GM12878 (cell line): ENCODE measurements around the gene ATP10A. TPM values are rescaled to one million over a fixed set of nuclear protein-coding genes. Genes with fewer than 3 reads are reported as not detected.

ENCODE experiments used
- ATAC-seq: fragments of 200-7000 bp; cut with Tn5 transposase; 3 replicates; pipeline ENCODE4 v1.9.1; 2020; ENCODE audit warnings: mild to moderate bottlenecking, moderate library complexity
- BruUV-seq: library from RNA; stranded (reverse); fragments of 400-500 nt; replicated peaks from 2 replicates; lab custom pipeline; 2021; lab: Mats Ljungman, UMichigan
- CTCF ChIA-PET: fragments of 300-600 bp; sonication (Branson Sonifier 250); formaldehyde crosslinking; extraction: SDS; loops from one replicate; lab custom pipeline; 2021; ENCODE audit warnings: inconsistent platforms; lab: Yijun Ruan, JAX
- POLR2A ChIA-PET: fragments of 350-600 bp; formaldehyde crosslinking; extraction: SDS; loops from one replicate; lab custom pipeline; 2021; ENCODE audit warnings: inconsistent platforms; lab: Charles Lee
- RAD21 ChIA-PET: fragments of 300-600 bp; sonication (Branson Sonifier 250); formaldehyde crosslinking; loops from one replicate; lab custom pipeline; 2023; ENCODE audit warnings: antibody characterized with exemption; ENCODE audit not compliant: unreplicated experiment; lab: Charles Lee
- SMC1A ChIA-PET: fragments of 300-600 bp; sonication (Branson Sonifier 250); formaldehyde crosslinking; loops from one replicate; lab custom pipeline; 2023; ENCODE audit not compliant: unreplicated experiment, uncharacterized antibody; lab: Charles Lee
- DNase-seq: peaks from one replicate; pipeline ENCODE4 v3.0.0-alpha.2; 2011; ENCODE audit warnings: low read depth, low spot score
- FAIRE-seq: peaks from 3 replicates; lab custom pipeline; 2011; peaks lifted over from hg19 to GRCh38; lab: Jason Lieb, UNC
- H2AFZ ChIP-seq: 2 replicates; pipeline ENCODE4 v1.6.0; 2011; ENCODE audit warnings: low read depth, low read length, control low read depth; ENCODE audit not compliant: control insufficient read depth
- H3K27ac ChIP-seq: 2 replicates; pipeline ENCODE4 v1.5.1; 2011; ENCODE audit warnings: control low read depth; ENCODE audit not compliant: control insufficient read depth, insufficient read depth
- H3K27me3 ChIP-seq, 2 experiments: replicated peaks in 1 of 2; 2 replicates each; pipeline versions ENCODE4 v1.6.0 to v1.6.1; 2011; ENCODE audit warnings: low read length in 1 of 2; ENCODE audit not compliant: control insufficient read depth in 2 of 2, insufficient read depth in 2 of 2
- H3K36me3 ChIP-seq, 2 experiments: 2 replicates each; pipeline ENCODE4 v1.5.1; 2011; ENCODE audit warnings: low read length in 1 of 2; ENCODE audit not compliant: control insufficient read depth in 2 of 2, insufficient read depth in 2 of 2
- H3K4me1 ChIP-seq: 2 replicates; pipeline ENCODE4 v1.6.1; 2011; ENCODE audit warnings: mild to moderate bottlenecking, low read length, moderate library complexity, mixed read lengths; ENCODE audit not compliant: control insufficient read depth, insufficient read depth
- H3K4me2 ChIP-seq: 2 replicates; pipeline ENCODE4 v1.6.0; 2011; ENCODE audit warnings: control low read depth; ENCODE audit not compliant: control insufficient read depth, insufficient read depth
- H3K4me3 ChIP-seq: fragments of 200-600 bp; sonication (generic); 2 replicates; pipeline ENCODE4 v1.5.1; 2016
- H3K79me2 ChIP-seq: 2 replicates; pipeline ENCODE4 v1.6.0; 2011; ENCODE audit warnings: low read length; ENCODE audit not compliant: control insufficient read depth, insufficient read depth
- H3K9ac ChIP-seq: 2 replicates; pipeline ENCODE4 v1.8.0; 2011; ENCODE audit warnings: low read length, control low read depth, mixed read lengths; ENCODE audit not compliant: control insufficient read depth, insufficient read depth
- H3K9me3 ChIP-seq: replicated peaks from 3 replicates; pipeline ENCODE4 v1.5.1; 2011; ENCODE audit warnings: mild to moderate bottlenecking, low read length; ENCODE audit not compliant: control insufficient read depth, insufficient read depth
- H4K20me1 ChIP-seq: 2 replicates; pipeline ENCODE4 v1.6.0; 2011; ENCODE audit not compliant: control insufficient read depth, insufficient read depth
- ATF2 ChIP-seq: IDR thresholded peaks from 2 replicates; pipeline ENCODE4 v1.6.1; 2012; ENCODE audit warnings: low read length, inconsistent platforms
- BCL11A ChIP-seq: IDR thresholded peaks from 2 replicates; pipeline ENCODE4 v1.6.1; 2011; ENCODE audit warnings: low read depth, low read length
- BCL3 ChIP-seq: IDR thresholded peaks from 2 replicates; pipeline ENCODE4 v1.6.1; 2011; ENCODE audit warnings: borderline replicate concordance, low read depth, mild to moderate bottlenecking, moderate library complexity, low read length; ENCODE audit not compliant: insufficient read depth, poor library complexity, severe bottlenecking
- BCLAF1 ChIP-seq: fragments of 450-650 bp; IDR thresholded peaks from 2 replicates; pipeline ENCODE4 v1.6.1; 2017; ENCODE audit warnings: antibody characterized with exemption, mild to moderate bottlenecking, moderate library complexity
- CBX5 ChIP-seq: sonication (generic); IDR thresholded peaks from 2 replicates; pipeline ENCODE4 v1.6.1; 2016; ENCODE audit warnings: low read depth, moderate library complexity, mild to moderate bottlenecking, inconsistent platforms
- CHD2 ChIP-seq: IDR thresholded peaks from 2 replicates; pipeline ENCODE4 v1.6.1; 2011; ENCODE audit warnings: low read depth, low read length, improper control_type of control experiment, borderline replicate concordance
- CREM ChIP-seq: IDR thresholded peaks from 2 replicates; pipeline ENCODE4 v1.6.1; 2014; ENCODE audit warnings: antibody characterized with exemption, low read depth
- DPF2 ChIP-seq: fragments of 450-650 bp; IDR thresholded peaks from 2 replicates; pipeline ENCODE4 v1.6.1; 2017; ENCODE audit warnings: mild to moderate bottlenecking
- EGR1 ChIP-seq, 2 experiments: IDR thresholded peaks; 1 replicate in 1 of 2; 2 replicates in 1 of 2; pipeline ENCODE4 v1.6.1; 2011 to 2012; ENCODE audit warnings: low read depth in 2 of 2, low read length in 2 of 2, borderline replicate concordance in 1 of 2, mild to moderate bottlenecking in 1 of 2, moderate library complexity in 1 of 2
- ESRRA ChIP-seq: IDR thresholded peaks from 2 replicates; pipeline ENCODE4 v1.6.1; 2012; ENCODE audit warnings: mild to moderate bottlenecking, low read length, improper control_type of control experiment
- IKZF2 ChIP-seq, 2 experiments: fragments of 450-650 bp; IDR thresholded peaks; 2 replicates each; pipeline ENCODE4 v1.6.1; 2017; ENCODE audit warnings: mild to moderate bottlenecking in 2 of 2, moderate library complexity in 2 of 2
- NBN ChIP-seq: fragments of 450-650 bp; IDR thresholded peaks from 2 replicates; pipeline ENCODE4 v1.6.1; 2016
- PBX3 ChIP-seq: IDR thresholded peaks from 2 replicates; pipeline ENCODE4 v1.6.1; 2011; ENCODE audit warnings: mild to moderate bottlenecking, low read depth, low read length, moderate library complexity; ENCODE audit not compliant: insufficient replicate concordance
- RBBP5 ChIP-seq: fragments of 200-600 bp; sonication (generic); conservative IDR thresholded peaks from 2 replicates; pipeline ENCODE4 v1.6.1; 2016
- SIN3A ChIP-seq: IDR thresholded peaks from 2 replicates; pipeline ENCODE4 v1.6.1; 2012; ENCODE audit warnings: low read depth, low read length, improper control_type of control experiment
- SKIL ChIP-seq: fragments of 450-650 bp; IDR thresholded peaks from 2 replicates; pipeline ENCODE4 v1.6.1; 2017; ENCODE audit warnings: mild to moderate bottlenecking, low read depth, inconsistent platforms; ENCODE audit not compliant: poor library complexity, severe bottlenecking
- WRNIP1 ChIP-seq: IDR thresholded peaks from 2 replicates; pipeline ENCODE4 v1.6.1; 2011; ENCODE audit warnings: low read depth, low read length, improper control_type of control experiment, borderline replicate concordance
- WGBS: methylation state at CpG from one replicate; pipeline ENCODE4 v1.1.6; 2016; ENCODE audit warnings: low lambda C conversion rate; ENCODE audit not compliant: insufficient replicate concordance, insufficient coverage; ENCODE audit errors: missing lambda C conversion rate; 5-methylcytosine and 5-hydroxymethylcytosine counted together
- in situ Hi-C: fragments of 300-500 bp; cut with MboI; formaldehyde crosslinking; loops from 9 replicates; pipeline ENCODE4 v1.14.3; 2018; ENCODE audit warnings: mixed read lengths
- intact Hi-C: fragments of 100-400 bp; cut with micrococcal nuclease; formaldehyde crosslinking; loops from one replicate; pipeline ENCODE4 v1.14.2; 2022; ENCODE audit not compliant: unreplicated experiment
- polyA plus RNA-seq, 11 experiments: library from polyadenylated mRNA; depleted of rRNA in 4 of 11; unstranded in 6 of 11; stranded (reverse) in 5 of 11; fragments of >200 nt; fragmentation: Nextera tagmentation in 4 of 11; fragmentation: Illumina TruSeq in 1 of 11; extraction: Ambion mirVana in 4 of 11; extraction: Trizol in 1 of 11; gene quantifications; 1 replicate in 1 of 11; 2 replicates in 10 of 11; pipeline versions ENCODE4 v1.2.1 to v1.2.3, GENCODE V29; 2011 to 2016; ENCODE audit warnings: inconsistent platforms in 2 of 11, missing spikeins in 2 of 11, low read depth in 1 of 11
- total RNA-seq, 4 experiments: library from RNA; depleted of rRNA in 3 of 4; stranded (reverse); fragments of >200 nt in 3 of 4; fragmentation: Illumina TruSeq in 1 of 4; extraction: Trizol in 1 of 4; gene quantifications; 2 replicates each; pipeline versions ENCODE4 v1.2.1 to v1.2.3, GENCODE V29; 2013 to 2021

Gene ATP10A
- total and polyA plus RNA-seq, 10 of the 15 experiments (the other 5 are each of a cell fraction or from before 2014, with no cell fraction given) = 0.04 to 1.5 (median 0.31) TPM; not detected in 2

GRCh38 chr15:25727116-25727515 lies 136.0 kb downstream of the ATP10A start:
- ChIA-PET SMC1A (no interaction called here), CTCF (no interaction called here), POLR2A (no interaction called here), RAD21 (no interaction called here)
- ATAC-seq (no peak), DNase-seq (no peak), FAIRE-seq (no peak)
- H4K20me1 ChIP-seq = no peaks in the 10 kb centered on the region
- no peak overlapping the region for H3K4me2 ChIP-seq
- H3K4me1 ChIP-seq = no peaks in the 10 kb centered on the region
- H2AFZ ChIP-seq = no peak overlapping the region
- no peaks in the 10 kb centered on the region; the same call in 2 of the 3 replicates for H3K9me3 ChIP-seq
- H3K27me3 ChIP-seq = no peaks in the 10 kb centered on the region
- no TSS peak for BruUV-seq
- in situ Hi-C loops (loop anchor here (25.0 kb wide), 3 partner anchors 165 to 540 kb away; no protein-coding TSS in a partner anchor), intact Hi-C loops (no loop called here)
- no peaks in the 10 kb centered on the region for H3K79me2 ChIP-seq
- H3K9ac ChIP-seq = no peak overlapping the region
- H3K27ac ChIP-seq = no peak overlapping the region
- no peak overlapping the region for H3K4me3 ChIP-seq
- WGBS = 58% methylated on average over 15 of the region's 15 CpGs
- no peaks in the 10 kb centered on the region for H3K36me3 ChIP-seq
- no peak for TF ChIP-seq CREM
- no peak for TF ChIP-seq BCL11A
- no peak for TF ChIP-seq NBN
- TF ChIP-seq SKIL = no peak
- no peak for TF ChIP-seq CHD2
- no peak for TF ChIP-seq EGR1 (IDR thresholded peaks at IDR 0.05; ENCODE audit: borderline replicate concordance in 1 of 2, low read depth in 2 of 2, low read length in 2 of 2)
- TF ChIP-seq CBX5 = no peak
- TF ChIP-seq ATF2 = no peak
- TF ChIP-seq IKZF2 (IDR thresholded peaks at IDR 0.05) = no peak
- no peak for TF ChIP-seq BCLAF1
- TF ChIP-seq BCL3 = no peak
- TF ChIP-seq PBX3 = no peak
- TF ChIP-seq DPF2 = no peak
- TF ChIP-seq WRNIP1 = no peak
- no peak for TF ChIP-seq RBBP5
- TF ChIP-seq SIN3A = no peak
- no peak for TF ChIP-seq ESRRA
